WTC11 (cell line): ENCODE results near the gene SLC17A2.

Experiments used
- E2F1 ChIP-seq: sonication (generic); formaldehyde crosslinking; IDR thresholded peaks from 2 replicates; pipeline ENCODE4 v1.8.0; 2022; ENCODE audit warnings: mild to moderate bottlenecking, missing genetic modification reagents
- PRDM15 ChIP-seq: sonication (generic); formaldehyde crosslinking; IDR thresholded peaks from 2 replicates; pipeline ENCODE4 v1.8.0; 2022; ENCODE audit warnings: missing genetic modification reagents
- SMAD3 ChIP-seq: sonication (generic); formaldehyde crosslinking; IDR thresholded peaks from 2 replicates; pipeline ENCODE4 v1.8.0; 2022; ENCODE audit warnings: missing genetic modification reagents, mild to moderate bottlenecking, borderline replicate concordance
- TEAD4 ChIP-seq: sonication (generic); formaldehyde crosslinking; IDR thresholded peaks from 2 replicates; pipeline ENCODE4 v1.8.0; 2022; ENCODE audit warnings: mild to moderate bottlenecking, missing genetic modification reagents
- ZNF138 ChIP-seq: sonication (generic); formaldehyde crosslinking; conservative IDR thresholded peaks from 2 replicates; pipeline ENCODE4 v1.8.1; 2022; ENCODE audit warnings: mild to moderate bottlenecking, moderate library complexity, missing genetic modification reagents
- TF ChIP-seq, protein P1 (sequence below): fragments of 200-600 bp; IDR thresholded peaks from 2 replicates; pipeline ENCODE4 v1.8.0; 2022; ENCODE audit warnings: antibody characterized with exemption
- TF ChIP-seq, protein P2 (sequence below): sonication (generic); formaldehyde crosslinking; IDR thresholded peaks from 2 replicates; pipeline ENCODE4 v1.8.0; 2022; ENCODE audit warnings: mild to moderate bottlenecking, missing genetic modification reagents
- TF ChIP-seq, protein P3 (sequence below): sonication (generic); formaldehyde crosslinking; IDR thresholded peaks from 2 replicates; pipeline ENCODE4 v1.8.0; 2023; ENCODE audit warnings: missing genetic modification reagents

GRCh38 chr6:25921525-25922203 lies 8.8 kb downstream of the SLC17A2 start:
- TF ChIP-seq, protein P1, sequence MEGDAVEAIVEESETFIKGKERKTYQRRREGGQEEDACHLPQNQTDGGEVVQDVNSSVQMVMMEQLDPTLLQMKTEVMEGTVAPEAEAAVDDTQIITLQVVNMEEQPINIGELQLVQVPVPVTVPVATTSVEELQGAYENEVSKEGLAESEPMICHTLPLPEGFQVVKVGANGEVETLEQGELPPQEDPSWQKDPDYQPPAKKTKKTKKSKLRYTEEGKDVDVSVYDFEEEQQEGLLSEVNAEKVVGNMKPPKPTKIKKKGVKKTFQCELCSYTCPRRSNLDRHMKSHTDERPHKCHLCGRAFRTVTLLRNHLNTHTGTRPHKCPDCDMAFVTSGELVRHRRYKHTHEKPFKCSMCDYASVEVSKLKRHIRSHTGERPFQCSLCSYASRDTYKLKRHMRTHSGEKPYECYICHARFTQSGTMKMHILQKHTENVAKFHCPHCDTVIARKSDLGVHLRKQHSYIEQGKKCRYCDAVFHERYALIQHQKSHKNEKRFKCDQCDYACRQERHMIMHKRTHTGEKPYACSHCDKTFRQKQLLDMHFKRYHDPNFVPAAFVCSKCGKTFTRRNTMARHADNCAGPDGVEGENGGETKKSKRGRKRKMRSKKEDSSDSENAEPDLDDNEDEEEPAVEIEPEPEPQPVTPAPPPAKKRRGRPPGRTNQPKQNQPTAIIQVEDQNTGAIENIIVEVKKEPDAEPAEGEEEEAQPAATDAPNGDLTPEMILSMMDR: no peak
- TF ChIP-seq, protein P2, sequence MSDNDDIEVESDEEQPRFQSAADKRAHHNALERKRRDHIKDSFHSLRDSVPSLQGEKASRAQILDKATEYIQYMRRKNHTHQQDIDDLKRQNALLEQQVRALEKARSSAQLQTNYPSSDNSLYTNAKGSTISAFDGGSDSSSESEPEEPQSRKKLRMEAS: no peak
- TF ChIP-seq TEAD4 (CRISPR knock-in tag): no peak
- no peak for TF ChIP-seq SMAD3 (CRISPR knock-in tag)
- TF ChIP-seq ZNF138 (CRISPR knock-in tag): no peak
- TF ChIP-seq PRDM15 (CRISPR knock-in tag): no peak
- TF ChIP-seq E2F1 (CRISPR knock-in tag): no peak
- TF ChIP-seq, protein P3, sequence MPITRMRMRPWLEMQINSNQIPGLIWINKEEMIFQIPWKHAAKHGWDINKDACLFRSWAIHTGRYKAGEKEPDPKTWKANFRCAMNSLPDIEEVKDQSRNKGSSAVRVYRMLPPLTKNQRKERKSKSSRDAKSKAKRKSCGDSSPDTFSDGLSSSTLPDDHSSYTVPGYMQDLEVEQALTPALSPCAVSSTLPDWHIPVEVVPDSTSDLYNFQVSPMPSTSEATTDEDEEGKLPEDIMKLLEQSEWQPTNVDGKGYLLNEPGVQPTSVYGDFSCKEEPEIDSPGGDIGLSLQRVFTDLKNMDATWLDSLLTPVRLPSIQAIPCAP (CRISPR knock-in tag): no peak
